HG02981 (cell line): Measurements from ENCODE around the gene TCL1A.
A peak's percentile ranks its signal among the peaks of the same experiment; 100 is the strongest.
"Not testable (repeated sequence)": the region's sequence is repeated elsewhere in the genome, so short reads cannot be mapped to it uniquely, and the experiment has no call there.

Experiments
- ATAC-seq: cut with Tn5 transposase; IDR thresholded peaks from one replicate; pipeline ENCODE4 v1.9.1; 2021; ENCODE audit warnings: mild to moderate bottlenecking, moderate library complexity; ENCODE audit not compliant: unreplicated experiment

The TCL1A gene, protein sequence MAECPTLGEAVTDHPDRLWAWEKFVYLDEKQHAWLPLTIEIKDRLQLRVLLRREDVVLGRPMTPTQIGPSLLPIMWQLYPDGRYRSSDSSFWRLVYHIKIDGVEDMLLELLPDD

DNA sequence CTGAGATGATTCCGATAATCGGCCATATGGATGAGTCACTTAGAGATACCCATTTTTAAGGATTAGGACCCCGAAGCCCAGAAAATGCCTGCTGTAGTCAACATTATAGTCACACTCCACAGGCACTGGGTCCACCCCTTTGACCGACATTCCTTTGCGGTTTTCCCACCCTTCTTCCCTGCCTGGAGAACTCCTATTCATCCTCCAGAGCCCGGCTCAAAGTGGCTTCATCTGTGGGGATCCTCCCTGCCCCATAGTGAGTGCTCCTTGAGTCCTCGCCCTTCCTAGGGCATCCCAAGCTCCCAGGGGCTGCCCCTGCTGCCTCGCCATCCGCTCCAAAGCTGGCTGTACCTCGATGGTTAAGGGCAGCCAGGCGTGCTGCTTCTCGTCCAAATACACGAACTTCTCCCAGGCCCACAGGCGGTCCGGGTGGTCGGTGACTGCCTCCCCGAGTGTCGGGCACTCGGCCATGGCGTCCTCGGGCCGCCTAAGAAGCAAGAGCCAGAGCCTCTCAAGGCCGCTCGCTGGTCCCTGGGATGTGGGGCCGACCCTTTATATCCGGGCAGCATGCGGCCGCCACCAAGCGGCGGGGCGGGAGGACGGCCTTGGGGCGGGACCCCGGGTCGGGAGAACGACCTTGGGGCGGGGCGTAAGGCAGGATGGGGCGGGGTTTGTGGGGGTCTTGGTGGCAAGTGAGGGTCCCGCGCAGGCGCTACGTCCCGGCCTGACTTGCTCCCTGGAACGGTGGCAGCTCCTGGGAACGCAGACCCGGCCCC, at the start of gene TCL1A:
Gene TCL1A (minus strand): TSS at position 530 of the 776 bp plus-strand sequence. CDS start 59 bp downstream, at position 471.
- peak; percentile 77 for ATAC-seq

DNA sequence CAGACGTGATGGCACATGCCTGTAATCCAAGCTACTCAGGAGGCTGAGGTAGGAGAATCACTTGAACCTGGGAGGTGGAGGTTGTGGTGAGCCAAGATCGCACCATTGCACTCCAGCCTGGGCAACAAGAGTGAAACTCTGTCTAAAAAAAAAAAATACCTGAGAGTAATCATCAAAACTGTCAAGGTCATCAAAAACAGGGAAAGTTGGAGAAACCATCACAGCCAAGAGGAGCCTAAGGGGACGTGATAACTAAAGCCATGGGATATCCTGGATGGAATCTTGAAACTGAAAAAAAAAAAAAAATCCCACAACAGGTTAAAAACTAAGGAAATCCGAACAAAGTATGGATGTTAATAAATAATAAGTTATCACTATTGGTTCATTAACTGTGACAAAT, 49.1 kb upstream of the TCL1A start:
- not testable (repeated sequence) for ATAC-seq

DNA sequence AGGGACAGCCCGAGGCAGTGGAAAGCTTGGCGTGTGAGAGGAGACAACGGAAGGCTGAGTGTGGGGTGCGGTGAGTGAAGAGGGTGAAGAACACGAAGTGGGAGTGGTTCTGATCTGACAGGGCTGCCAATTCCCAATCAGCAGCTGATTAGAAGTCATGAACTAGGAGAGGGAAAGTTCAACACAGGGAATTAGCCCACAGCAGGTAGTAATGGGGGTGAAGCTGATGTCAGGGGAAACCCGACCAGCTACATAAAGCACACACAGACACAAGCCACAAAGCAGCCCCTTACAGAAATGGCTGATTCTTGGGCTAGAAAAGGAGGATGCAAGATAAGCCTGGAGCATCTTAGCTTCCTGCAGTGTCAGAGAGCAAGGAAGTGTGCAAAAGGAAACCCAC, 47.5 kb upstream of the TCL1A start:
- no peak for ATAC-seq

DNA sequence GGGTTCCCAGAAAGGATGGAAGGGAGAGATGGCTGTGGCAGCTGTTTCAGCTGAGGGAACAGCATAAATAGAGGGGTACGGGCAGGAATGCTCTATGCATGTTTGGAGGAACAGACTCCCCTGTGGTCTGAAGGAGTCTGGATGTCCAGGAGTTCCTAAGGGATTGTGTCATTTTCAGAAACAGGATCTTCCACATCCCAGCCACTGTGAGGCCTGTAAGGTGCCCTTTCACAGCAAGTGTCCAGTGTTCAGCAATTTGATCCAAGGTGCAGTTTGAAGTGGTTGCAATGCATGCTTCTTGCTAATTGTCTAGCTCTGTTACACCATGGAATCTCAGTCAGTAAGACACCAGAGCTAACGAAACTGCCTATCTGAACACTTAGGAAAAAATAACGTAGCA, 46.7 kb upstream of the TCL1A start:
- no peak for ATAC-seq

DNA sequence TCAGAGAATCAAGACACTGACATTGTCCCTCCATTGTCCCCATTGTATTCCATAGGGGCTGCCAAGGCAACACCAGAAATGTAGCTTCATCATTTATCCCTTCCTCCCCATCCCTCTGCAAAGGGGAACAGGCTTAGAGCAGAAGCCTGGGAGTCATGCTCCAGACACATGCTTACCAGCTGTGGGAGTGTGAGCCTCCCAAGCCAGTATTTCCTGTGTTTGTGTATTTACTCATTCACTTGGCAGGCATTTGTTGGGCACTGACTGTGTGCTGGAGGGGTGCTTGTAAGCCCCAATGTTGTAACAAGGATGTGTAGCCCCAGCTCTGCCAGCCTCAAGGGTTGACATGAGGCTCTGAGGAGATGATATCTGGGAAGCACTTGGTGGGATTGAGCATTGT, 46.0 kb upstream of the TCL1A start:
- ATAC-seq, result no peak

DNA sequence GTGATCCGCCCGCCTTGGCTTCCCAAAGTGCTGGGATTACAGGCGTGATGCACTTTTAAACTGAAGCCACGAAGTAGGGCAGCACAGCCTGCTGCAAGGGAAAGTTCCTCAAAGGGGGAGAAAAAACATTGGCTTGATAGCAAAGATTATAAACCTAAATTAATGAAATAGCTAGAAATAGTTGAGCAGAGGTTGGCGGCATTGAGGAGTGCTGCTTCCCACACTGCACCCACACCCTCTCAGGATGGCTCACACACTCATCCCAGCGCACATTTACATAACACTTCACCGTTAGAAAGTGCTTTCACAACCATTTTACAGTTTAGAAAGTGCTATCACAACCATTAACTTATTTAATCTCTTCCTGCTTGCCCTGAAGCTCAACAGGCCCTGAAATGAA, 44.4 kb upstream of the TCL1A start:
- ATAC-seq, result no peak

DNA sequence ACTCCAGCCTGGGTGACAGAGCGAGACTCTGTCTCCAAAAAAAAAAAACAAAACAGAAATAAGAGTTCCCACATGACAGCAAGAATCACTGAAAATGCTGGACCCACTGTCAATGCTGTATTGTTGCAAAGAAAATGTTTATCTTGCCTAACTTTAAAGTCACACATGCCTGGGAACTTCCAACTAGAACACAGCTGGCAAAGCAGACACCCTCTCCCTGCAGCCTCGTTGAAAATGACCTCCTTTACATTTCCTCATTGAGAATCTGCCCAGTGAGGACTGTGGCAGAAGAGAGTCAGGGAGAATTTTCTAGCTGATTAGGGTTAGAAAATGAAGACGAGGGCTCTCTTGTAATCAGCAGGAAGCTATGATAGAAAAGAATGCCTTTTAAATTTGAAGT, 42.8 kb upstream of the TCL1A start:
- no peak for ATAC-seq

DNA sequence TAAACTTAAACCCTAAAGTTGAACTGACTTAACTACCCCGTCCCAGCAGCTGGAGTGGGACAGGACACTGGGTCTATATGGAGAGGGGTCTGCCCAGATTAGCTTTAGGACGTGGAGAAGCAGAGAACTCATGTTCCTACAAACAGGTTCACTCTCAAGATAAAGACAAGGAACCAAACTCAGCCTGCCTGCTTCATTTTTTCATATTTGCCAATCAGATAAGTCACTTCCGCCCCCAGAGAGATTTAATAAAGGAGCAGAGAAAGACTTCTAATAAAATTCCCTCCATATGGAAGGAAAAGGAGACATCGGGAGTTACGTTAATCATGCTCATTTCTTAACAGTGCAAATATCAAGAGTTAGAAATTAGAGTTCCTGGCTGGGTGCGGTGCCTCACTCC, 42.2 kb upstream of the TCL1A start:
- ATAC-seq, result no peak

DNA sequence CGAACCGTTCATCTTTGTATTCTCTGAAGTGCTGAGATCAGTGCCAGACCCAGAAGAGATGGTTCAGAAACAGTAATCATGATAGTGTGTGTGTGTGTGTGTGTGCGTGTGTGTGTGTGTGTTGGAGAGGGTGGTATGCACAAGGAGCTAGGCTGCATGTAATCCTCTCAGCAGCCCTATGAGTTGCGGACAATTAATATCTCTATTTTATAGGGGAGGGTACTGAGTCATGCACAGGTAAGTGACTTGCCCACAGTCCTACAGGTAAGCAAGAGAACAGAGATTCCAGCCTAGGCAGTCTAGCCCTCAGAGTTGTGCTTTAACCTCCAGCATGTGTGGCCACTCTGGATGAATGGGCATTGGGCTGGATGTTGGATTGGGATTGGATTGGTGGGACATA, 27.9 kb upstream of the TCL1A start:
- no peak for ATAC-seq

DNA sequence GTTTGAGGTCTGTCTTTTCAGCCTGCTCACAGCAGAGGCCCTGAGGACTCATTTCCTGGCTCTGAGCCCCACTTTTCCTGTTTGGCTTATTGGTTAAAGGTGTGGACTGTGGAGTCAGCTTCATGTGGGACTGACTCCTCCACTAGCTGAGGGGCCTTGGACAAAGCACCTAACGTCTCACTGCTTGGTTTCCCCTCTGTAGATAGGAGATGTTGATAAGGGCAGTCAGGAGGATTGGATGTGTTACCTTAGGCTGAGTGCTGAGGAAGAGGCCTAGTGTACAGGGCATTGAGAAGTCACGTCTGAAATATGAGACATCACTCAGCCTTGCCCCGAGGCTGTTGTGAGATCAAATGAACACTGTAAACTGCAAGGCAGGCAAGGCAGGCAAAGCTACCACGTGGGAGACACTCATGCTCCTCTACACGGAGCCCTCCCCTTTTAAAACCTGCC, 27.1 kb upstream of the TCL1A start:
- ATAC-seq, result no peak

DNA sequence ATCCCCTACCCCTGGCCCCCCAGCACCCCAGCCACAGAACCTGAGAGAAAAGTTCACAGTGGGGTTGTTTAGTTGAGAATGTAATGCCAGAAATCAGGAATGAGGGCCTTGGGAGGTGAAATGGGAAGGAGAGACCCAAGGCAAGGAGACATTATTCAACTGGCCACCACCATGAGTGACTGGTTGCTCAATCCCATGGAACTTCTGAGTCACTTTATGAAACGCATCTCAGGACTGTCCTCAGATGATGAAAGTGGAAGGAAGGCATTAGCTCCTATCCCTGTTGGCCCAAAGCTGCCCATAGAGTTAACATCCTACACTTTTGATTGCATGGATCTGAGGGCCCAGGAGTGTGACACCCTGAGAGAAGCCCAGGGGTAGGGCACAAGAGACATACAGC, 25.4 kb upstream of the TCL1A start:
- ATAC-seq, result no peak

DNA sequence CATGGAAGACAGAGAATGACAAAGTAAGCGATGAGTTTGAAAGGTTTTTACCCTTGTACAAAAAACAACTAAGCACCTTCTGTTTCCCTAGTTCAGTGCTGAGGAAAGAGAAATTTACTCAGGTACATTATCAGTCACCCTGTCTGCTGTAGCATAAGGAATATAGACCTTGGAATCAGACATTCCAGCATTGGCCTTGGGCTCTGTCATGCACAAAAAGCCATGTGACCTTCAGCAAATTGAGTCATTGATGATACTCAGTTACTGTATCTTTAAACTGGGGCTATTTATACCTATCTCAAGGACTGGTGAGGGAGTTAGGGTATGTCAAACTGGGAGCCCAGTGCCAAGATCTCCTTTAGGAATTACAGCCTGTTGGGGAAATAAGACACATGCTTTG, 19.3 kb upstream of the TCL1A start:
- ATAC-seq, result no peak

DNA sequence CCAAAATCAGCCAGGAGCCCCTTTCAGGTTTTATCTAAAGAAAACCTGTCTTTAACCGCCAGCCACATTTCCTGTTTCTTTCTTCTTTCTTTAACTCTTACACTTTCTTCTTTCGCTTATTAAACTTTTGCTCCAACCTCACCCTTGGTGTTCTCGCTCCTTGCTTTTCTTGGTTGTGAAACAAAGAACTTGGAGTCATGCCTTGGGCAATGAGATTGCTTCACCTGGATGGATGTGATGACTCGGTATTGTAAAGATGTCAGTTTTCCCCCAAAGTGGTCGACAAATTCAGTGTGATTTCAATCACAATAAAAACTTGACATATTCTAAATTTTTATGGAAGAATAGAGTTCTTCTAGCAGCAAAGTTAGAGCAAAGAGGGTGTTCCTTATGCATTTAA, 16.2 kb upstream of the TCL1A start:
- ATAC-seq, result no peak

DNA sequence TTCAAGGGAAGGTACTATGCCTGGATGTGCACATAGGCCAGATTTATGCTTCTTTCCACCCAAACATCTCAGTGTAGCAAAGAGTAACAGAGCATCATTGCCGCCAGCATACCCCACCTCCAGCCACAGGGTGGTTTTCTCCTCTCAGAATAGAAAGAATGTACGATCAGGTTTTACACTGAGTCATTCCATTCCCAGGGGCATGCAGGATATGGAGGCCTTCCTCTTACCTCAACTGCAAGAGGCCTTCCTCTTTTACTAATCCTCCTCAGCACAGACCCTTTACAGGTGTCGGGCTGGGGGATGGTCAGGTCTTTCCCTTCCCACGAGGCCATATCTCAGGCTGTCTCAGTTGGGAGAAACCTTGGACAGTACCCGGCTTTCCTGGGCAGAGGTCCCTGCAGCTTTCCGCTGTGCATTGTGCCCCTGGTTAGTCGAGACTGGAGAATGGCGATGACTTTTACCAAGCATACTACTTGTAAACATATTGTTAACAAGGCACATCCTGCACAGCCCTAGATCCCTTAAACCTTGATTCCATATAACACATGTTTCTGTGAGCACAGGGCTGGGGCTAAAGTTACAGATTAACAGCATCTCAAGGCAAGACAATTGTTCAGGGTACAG, 15.6 kb upstream of the TCL1A start:
- ATAC-seq, result peak; percentile 51

DNA sequence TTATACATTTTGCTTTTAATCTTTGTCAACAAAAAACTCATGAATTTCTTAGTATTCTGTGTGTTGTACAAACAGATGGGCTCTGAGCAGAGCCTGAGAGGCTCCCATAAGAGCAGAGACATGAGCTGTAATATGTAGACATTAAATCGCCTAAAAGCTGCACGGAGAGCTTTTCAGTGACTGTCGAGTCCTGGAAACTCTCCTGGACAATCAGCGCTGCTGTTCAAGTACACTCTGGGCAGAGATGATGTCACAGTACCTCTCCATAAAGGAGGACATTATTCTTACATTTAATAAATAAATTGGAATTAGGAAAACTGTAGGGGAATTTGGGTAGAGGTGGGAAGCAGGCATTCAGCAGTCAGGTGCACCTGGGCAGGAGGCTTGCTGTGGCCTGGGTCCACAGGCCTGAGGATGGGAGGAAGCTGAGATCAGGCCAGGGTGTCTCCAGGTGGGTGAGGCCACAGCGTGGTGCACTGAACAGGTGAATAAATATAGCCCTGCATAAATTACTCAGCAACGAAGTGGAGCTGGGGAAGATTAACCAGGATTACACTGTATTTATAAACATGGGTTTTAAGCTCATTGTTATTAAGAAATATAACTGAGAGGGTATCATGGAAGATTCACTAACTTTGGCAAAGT, 13.3 kb upstream of the TCL1A start:
- no peak for ATAC-seq

DNA sequence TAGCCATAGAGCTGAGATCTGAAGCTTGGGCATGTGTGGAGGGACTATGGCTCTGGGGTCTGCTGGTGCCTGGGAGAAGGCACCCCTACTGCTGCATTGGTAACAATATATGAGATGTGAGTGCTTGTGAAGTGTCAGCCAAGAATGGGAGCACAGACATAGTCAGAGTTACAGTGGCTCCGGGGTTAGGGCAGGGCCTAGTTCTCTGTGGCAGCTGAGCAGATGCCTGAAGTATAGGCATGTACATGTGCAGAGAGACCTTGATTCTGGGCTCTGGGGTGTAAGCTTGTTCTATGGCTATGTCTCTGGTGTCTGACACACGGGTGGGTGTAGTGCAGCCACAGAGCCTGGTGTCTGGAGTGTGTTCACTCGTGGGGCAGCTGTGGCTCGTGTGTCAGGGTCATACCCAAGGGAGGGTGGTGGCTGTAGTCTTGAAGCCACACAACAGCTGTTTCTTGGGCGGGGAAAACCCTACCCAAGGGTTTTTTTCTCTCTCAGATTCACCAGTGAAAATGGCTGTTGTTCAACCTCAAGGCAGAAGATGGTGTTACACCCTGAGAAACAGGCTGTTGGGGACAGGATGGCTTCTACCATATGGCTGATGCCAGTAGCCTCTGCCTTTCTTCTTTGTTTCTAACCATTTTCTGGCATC, 11.9 kb upstream of the TCL1A start:
- ATAC-seq, result peak; percentile 81

DNA sequence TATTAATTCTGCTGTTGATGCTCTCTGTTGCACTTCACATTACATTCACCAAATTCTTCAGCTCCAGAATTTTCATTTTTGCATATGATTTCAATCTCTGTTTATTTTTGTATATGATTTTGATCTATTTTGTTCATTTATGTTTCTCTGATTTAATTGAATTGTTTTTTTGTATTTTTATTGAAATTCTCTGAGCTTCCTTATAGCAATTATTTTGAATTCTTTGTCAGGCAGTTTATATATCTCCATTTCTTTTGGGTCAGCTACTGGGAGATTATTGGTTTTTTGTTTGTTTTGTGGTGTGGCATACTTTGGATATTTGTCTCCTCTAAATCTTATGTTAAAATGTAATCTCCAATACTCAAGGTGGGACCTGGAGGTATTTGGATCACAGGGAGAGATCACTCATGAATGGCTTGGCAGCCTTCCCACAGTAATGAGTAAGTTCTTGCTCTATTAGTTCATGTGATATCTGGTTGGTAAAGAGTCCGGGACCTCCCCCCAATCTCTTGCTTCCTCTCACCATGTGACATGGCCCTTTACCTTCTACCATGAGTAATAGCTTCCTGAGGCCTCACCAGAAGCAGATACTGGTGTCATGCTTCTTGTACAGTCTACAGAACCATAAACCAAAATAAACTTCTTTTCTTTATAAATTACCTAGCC, 8.7 kb upstream of the TCL1A start:
- no peak for ATAC-seq

DNA sequence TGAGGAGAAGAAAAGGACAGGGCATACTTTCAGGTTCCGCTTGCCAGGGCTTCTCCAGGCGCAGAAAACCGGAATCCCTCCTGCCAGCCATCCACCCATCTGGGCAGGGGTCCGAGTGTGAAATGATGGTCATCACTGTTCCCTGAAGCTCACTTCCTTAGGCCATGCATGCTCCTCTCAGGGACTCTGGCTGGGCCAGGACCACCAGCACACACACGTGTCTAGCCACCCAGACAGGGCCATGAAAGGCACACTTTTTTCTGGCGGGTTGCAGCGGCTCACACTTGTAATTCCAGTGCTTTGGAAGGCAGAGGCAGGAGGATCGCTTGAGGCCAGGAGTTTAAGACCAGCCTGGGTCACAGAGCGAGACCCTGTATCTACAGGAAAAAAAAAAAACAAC, 1.5 kb downstream of the TCL1A start:
- ATAC-seq, result no peak

DNA sequence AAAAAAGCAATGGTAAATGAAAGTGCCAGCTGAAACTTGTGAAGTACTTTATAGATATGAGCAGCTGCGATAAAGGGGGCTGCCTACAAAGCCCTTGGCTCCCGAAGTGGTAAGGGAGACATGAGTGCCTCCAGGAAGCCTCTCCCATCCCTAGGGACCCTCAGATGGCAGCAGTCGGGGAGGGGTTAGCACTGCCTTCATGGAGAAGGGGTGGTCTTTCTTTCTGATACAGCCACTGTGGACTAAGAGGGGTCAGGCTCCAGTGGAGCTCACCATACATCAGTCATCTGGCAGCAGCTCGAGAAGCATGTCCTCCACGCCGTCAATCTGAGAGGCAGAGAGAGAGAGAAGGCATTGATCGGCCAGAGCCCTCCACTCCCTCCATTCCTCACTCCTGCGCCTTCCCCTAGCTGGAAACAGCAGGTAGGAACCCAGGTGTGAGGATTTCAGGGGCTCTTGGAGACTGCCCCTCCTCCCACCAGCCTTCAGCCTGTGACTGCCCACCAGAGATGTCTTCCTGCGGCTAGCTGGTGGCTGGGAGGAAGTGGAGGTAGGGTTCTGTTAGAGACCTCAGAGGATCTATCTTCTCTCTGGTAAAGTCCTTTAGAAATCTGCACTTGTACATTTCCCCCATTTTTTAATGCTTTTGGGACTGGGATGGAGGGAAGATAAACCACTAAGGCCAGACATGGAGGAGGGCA, 2.3 kb downstream of the TCL1A start:
- ATAC-seq, result no peak

DNA sequence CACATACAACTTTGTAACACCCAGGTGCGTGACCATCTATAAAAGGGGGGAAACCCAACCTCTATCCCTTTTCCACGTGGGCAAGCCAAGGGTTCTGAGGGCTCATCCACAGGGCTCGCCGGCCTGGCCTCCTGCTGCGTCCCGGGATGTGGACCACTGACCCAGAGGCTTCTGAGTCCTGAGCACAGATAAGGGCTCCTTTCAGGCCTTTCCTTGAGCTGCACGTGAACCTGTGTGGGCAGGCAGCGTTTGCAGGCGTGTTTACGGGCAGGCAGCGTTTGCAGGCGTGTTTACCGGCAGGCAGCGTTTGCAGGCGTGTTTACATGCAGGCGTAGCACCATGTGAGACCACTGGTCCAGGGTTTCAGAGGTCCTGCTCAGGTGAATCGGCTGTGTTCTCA, 3.8 kb downstream of the TCL1A start:
- ATAC-seq, result no peak
